ENCODE data around the gene EXTL2. TPM values are rescaled to one million over a fixed set of nuclear protein-coding genes. Genes with fewer than 3 reads are reported as not detected.
"Not testable (repeated sequence)": the region's sequence is repeated elsewhere in the genome, so short reads cannot be mapped to it uniquely, and the experiment has no call there.

Gene EXTL2
- polyA plus RNA-seq, 2 of the 4 experiments (the other 2 are of a cell fraction): 9.4 to 22.4 TPM

- TF ChIP-seq HMGXB4 (CRISPR knock-in tag; IDR thresholded peaks at IDR 0.05; ENCODE audit: borderline replicate concordance) (no peak), EHMT2 (IDR thresholded peaks at IDR 0.05; ENCODE audit: low read depth) (no peak), RAD21 (conservative IDR thresholded peaks at IDR 0.05 in 1 of 2, IDR thresholded peaks at IDR 0.05 in 1 of 2) (no peak)
Observed at GRCh38 chr1:100832694-100833428, 61.8 kb downstream of the EXTL2 start (continued).

DNA sequence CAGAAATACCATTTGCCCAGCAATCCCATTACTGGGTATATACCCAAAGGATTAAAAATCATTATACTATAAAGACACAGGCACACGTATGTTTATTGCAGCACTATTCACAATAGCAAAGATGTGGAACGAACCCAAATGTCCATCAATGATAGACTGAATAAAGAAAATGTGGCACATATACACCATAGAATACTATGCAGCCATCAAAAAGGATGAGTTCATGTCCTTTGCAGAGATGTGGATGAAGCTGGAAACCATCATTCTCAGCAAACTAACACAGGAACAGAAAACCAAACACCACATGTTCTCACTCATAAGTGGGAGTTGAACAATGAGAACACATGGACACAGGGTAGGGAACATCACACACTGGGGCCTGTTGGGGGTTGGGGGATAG lies 69.0 kb downstream of the EXTL2 start:
- DNase-seq (ENCODE audit: low read depth in 1 of 2, low spot score in 1 of 2); H3K9me3 ChIP-seq; POLR2A ChIA-PET; FAIRE-seq; H3K27ac ChIP-seq; H3K4me1 ChIP-seq; H3K4me3 ChIP-seq; CTCF ChIA-PET; H3K4me2 ChIP-seq; ATAC-seq: not testable (repeated sequence)
- 40% methylated on average over 2 of the region's 2 CpGs for WGBS (ENCODE audit: missing lambda C conversion rate)

Other genes with a start within 250 kb of the EXTL2 start
- gene VCAM1, start 175.1 kb downstream of the EXTL2 start, polyA plus RNA-seq (2011; rRNA removed): 0.04 and 0.05 TPM in 2 replicates
- 0.05 to 0.12 TPM in 2 of 3 replicates, not detected in the other for gene VCAM1, start 175.1 kb downstream of the EXTL2 start, polyA plus RNA-seq (2017; fragmentation: RNase III; extraction: RNeasy Plus Mini Kit Qiagen cat#74134 plus additional on column Dnase treatment)
- gene SLC30A7, start 1.2 kb upstream of the EXTL2 start, polyA plus RNA-seq (2011; rRNA removed): 9.6 and 11.1 TPM in 2 replicates
- gene SLC30A7, start 1.2 kb upstream of the EXTL2 start, polyA plus RNA-seq (2017; fragmentation: RNase III; extraction: RNeasy Plus Mini Kit Qiagen cat#74134 plus additional on column Dnase treatment): 3.9 to 4.8 TPM (median 4.3 TPM) in 3 replicates
- gene DPH5, start 130.9 kb upstream of the EXTL2 start, polyA plus RNA-seq (2011; rRNA removed): 85.3 and 89.7 TPM in 2 replicates
- gene DPH5, start 130.9 kb upstream of the EXTL2 start, polyA plus RNA-seq (2017; fragmentation: RNase III; extraction: RNeasy Plus Mini Kit Qiagen cat#74134 plus additional on column Dnase treatment): 38.7 to 41.7 TPM (median 40.4 TPM) in 3 replicates